Measurements from ENCODE around the gene RMND5B. TPM values are rescaled to one million over a fixed set of nuclear protein-coding genes. Genes with fewer than 3 reads are reported as not detected.

The RMND5B gene
- polyA plus RNA-seq, 2 donors: 75.2 to 90.8 TPM

DNA sequence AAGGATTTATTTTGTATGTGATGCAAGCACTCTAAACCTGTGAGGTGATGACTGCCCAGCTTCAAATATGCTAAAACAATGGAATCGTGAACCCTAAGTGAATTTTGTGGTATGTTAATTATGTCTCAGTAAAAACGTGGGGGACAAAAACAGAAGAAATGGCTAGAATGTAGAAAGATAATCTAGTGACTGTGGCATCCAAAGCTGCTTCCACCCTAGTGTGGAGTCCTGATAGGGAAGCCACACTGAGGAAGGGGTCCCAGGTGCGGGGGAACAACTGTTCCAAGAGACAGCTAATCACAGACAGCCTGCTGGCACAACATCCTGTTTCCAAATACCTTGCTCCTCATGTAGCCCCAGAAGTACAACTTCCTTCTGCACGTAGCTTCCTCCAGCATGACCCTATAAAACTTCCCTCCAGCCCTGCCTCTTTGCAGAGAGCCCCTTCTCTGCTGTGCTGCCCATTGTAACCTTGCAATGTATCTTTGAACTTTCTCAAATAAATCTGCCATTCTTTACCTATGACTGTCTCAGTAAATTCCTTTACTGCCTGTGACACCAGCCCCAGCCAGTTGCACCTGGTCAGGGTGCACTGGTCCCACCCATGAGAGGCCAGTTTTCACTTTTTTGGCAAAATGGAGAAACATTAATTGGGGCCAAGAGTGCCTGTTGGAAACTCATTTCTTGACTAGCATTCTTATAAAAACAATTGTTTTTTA, 51.5 kb downstream of the RMND5B start:
- WGBS, 2 donors: 53 to 56% methylated on average over 4 of the region's 4 CpGs

DNA sequence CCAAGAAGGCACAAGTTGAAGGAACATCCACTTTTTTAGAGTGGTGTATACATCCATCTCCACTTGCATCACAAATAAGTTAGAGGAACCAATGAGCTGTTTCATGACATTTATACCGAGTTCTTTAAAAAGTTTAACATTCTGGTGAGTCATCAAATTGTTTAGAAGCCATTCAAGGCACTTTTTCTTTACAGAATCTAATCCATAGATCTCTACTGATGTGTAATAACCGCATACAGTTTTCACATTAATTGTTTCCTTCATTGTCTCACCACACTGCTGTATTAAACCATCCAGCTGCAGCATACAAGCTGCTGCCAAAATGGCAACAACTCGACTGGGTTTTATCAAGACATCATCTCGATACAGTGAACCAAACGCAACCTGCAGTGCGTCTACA, 55.6 kb downstream of the RMND5B start:
- Histone ChIP-seq H3K27ac (ENCODE audit: low read depth in 2 of 2, low read length in 1 of 2) (no peak overlapping the region), H3K27me3 (ENCODE audit: control insufficient read depth in 1 of 2, insufficient read depth in 2 of 2, low read length in 2 of 2) (no peaks in the 10 kb centered on the region), H3K4me3 (ENCODE audit: low read depth in 1 of 2, low read length in 2 of 2) (no peak overlapping the region), H3K4me1 (ENCODE audit: control insufficient read depth in 2 of 2, insufficient read depth in 2 of 2, low read length in 1 of 2) (no peaks in the 10 kb centered on the region), H3K36me3 (ENCODE audit: control insufficient read depth in 2 of 2, insufficient read depth in 2 of 2, low read length in 1 of 2) (no peaks in the 10 kb centered on the region), H3K9me3 (ENCODE audit: control insufficient read depth in 2 of 2, insufficient read depth in 1 of 2, low read depth in 1 of 2, low read length in 1 of 2) (no peaks in the 10 kb centered on the region)
- 45 to 47% methylated on average over 6 of the region's 6 CpGs for WGBS, 2 donors

More for the DNA sequence above, 51.5 kb downstream of the RMND5B start:
- Histone ChIP-seq H3K9me3 (ENCODE audit: control insufficient read depth in 2 of 2, insufficient read depth in 1 of 2, low read depth in 1 of 2, low read length in 1 of 2) (no peaks in the 10 kb centered on the region), H3K4me1 (ENCODE audit: control insufficient read depth in 2 of 2, insufficient read depth in 2 of 2, low read length in 1 of 2) (no peaks in the 10 kb centered on the region), H3K27me3 (ENCODE audit: control insufficient read depth in 1 of 2, insufficient read depth in 2 of 2, low read length in 2 of 2) (no peaks in the 10 kb centered on the region), H3K36me3 (ENCODE audit: control insufficient read depth in 2 of 2, insufficient read depth in 2 of 2, low read length in 1 of 2) (no peaks in the 10 kb centered on the region), H3K27ac (ENCODE audit: low read depth in 2 of 2, low read length in 1 of 2) (no peak overlapping the region), H3K4me3 (ENCODE audit: low read depth in 1 of 2, low read length in 2 of 2) (no peak overlapping the region)

DNA sequence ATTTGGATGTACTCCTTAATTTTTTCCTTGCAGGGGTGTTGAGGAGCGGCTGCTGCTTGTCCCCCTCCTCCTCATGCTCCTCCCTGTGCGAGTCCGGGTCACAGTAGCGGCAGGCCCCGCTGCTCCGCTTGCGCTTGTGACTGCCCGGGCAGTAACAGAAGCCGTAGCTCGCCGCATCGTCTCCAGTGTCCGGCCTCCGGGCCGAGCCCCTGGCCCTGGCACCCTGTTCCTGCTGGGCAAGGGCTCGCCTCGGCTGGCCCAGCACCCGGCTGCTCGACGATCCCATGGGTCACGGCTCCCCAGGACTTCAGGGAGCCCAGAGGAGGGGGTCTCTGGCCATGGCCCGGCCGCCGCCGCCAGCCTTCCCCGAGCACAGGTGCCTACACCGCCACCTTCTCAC, 56.2 kb downstream of the RMND5B start, which contains the start of gene GMCL2:
GMCL2 (minus strand) TSS at position 358 of the 400 bp plus-strand sequence; CDS start at position 286, 72 bp downstream.
- Histone ChIP-seq H3K27me3 (ENCODE audit: control insufficient read depth in 1 of 2, insufficient read depth in 2 of 2, low read length in 2 of 2) (no peaks in the 10 kb centered on the region), H3K4me1 (ENCODE audit: control insufficient read depth in 2 of 2, insufficient read depth in 2 of 2, low read length in 1 of 2) (no peaks in the 10 kb centered on the region), H3K27ac (ENCODE audit: low read depth in 2 of 2, low read length in 1 of 2) (no peak within 1 kb of the TSS), H3K4me3 (ENCODE audit: low read depth in 1 of 2, low read length in 2 of 2) (no peak within 1 kb of the TSS), H3K36me3 (ENCODE audit: control insufficient read depth in 2 of 2, insufficient read depth in 2 of 2, low read length in 1 of 2) (no peaks in the 10 kb centered on the region), H3K9me3 (ENCODE audit: control insufficient read depth in 2 of 2, insufficient read depth in 1 of 2, low read depth in 1 of 2, low read length in 1 of 2) (no peaks in the 10 kb centered on the region)
- WGBS, 2 donors: 67 to 83% methylated on average over 27 of the region's 27 CpGs

DNA sequence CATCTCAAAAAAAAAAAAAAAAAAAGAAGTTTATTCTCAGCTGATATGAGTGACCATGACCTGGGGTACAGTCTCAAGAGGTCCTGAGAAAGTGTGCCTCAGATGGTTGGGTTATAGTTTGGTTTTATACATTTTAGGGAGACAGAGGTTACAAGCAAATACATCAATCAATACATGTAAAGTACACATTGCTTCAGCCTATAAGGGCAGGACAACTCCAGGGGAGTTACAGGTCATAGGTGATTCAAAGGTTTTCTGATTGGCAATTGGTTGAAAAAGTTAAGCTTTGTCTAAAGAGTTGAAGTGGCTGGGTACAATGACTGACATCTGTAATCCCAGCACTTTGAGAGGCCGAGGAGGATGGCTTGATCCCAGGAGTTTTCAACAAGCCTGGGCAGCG, 58.6 kb downstream of the RMND5B start:
- Histone ChIP-seq H3K4me3 (ENCODE audit: low read depth in 1 of 2, low read length in 2 of 2) (no peak overlapping the region), H3K36me3 (ENCODE audit: control insufficient read depth in 2 of 2, insufficient read depth in 2 of 2, low read length in 1 of 2) (no peaks in the 10 kb centered on the region), H3K27me3 (ENCODE audit: control insufficient read depth in 1 of 2, insufficient read depth in 2 of 2, low read length in 2 of 2) (no peaks in the 10 kb centered on the region), H3K27ac (ENCODE audit: low read depth in 2 of 2, low read length in 1 of 2) (no peak overlapping the region), H3K4me1 (ENCODE audit: control insufficient read depth in 2 of 2, insufficient read depth in 2 of 2, low read length in 1 of 2) (peaks cover 0 to 8% of the 10 kb centered on the region in 2 donors), H3K9me3 (ENCODE audit: control insufficient read depth in 2 of 2, insufficient read depth in 1 of 2, low read depth in 1 of 2, low read length in 1 of 2) (no peaks in the 10 kb centered on the region)
- 24 to 36% methylated on average over 2 of the region's 2 CpGs for WGBS, 2 donors

DNA sequence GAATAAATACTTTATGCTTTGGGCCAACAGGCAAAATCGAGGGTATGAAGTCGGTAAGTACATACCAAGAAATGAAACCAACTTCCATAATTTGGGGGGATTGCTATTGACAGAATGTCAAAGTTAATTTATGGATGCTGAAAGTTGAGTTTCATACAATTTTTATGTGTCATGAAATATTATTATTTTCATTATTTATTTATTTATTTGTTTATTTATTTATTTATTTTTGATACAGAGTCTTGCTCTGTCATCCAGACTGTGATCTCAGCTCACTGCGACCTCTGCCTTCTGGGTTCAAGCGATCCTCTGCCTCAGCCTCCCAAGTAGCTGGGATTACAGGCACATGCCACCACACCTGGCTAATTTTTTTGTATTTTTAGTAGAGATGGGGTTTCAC, 60.8 kb downstream of the RMND5B start:
- H3K4me3 ChIP-seq (ENCODE audit: low read depth in 1 of 2, low read length in 2 of 2): no peak overlapping the region
- peaks cover 0 to 8% of the 10 kb centered on the region in 2 donors for H3K4me1 ChIP-seq (ENCODE audit: control insufficient read depth in 2 of 2, insufficient read depth in 2 of 2, low read length in 1 of 2)
- H3K36me3 ChIP-seq (ENCODE audit: control insufficient read depth in 2 of 2, insufficient read depth in 2 of 2, low read length in 1 of 2): no peaks in the 10 kb centered on the region
- H3K27ac ChIP-seq (ENCODE audit: low read depth in 2 of 2, low read length in 1 of 2): no peak overlapping the region
- H3K9me3 ChIP-seq (ENCODE audit: control insufficient read depth in 2 of 2, insufficient read depth in 1 of 2, low read depth in 1 of 2, low read length in 1 of 2): no peaks in the 10 kb centered on the region
- WGBS, 2 donors: 73 to 81% methylated on average over 4 of the region's 4 CpGs
- H3K27me3 ChIP-seq (ENCODE audit: control insufficient read depth in 1 of 2, insufficient read depth in 2 of 2, low read length in 2 of 2): no peaks in the 10 kb centered on the region

DNA sequence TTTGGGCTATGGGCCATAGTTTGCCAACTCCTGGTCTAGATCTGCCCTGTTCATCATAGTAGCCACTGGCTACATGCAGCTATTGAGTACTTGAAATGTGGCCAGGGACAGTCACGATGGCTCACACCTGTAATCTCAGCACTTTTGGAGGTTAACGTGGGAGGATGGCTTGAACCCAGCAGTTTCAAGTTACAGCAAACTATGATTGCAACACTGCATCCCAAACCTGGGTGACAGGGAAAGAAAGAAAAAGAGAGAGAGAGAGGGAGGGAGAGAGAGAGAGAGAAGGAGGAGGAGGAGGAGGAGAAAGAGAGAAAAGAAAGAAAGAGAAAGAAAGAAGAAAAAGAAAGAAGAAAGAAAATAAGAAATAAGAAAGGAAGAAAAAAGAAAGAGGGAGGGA, 61.4 kb downstream of the RMND5B start:
- Histone ChIP-seq H3K27ac (ENCODE audit: low read depth in 2 of 2, low read length in 1 of 2) (no peak overlapping the region), H3K9me3 (ENCODE audit: control insufficient read depth in 2 of 2, insufficient read depth in 1 of 2, low read depth in 1 of 2, low read length in 1 of 2) (no peaks in the 10 kb centered on the region), H3K36me3 (ENCODE audit: control insufficient read depth in 2 of 2, insufficient read depth in 2 of 2, low read length in 1 of 2) (no peaks in the 10 kb centered on the region), H3K4me1 (ENCODE audit: control insufficient read depth in 2 of 2, insufficient read depth in 2 of 2, low read length in 1 of 2) (peaks cover 0 to 8% of the 10 kb centered on the region in 2 donors), H3K27me3 (ENCODE audit: control insufficient read depth in 1 of 2, insufficient read depth in 2 of 2, low read length in 2 of 2) (no peaks in the 10 kb centered on the region), H3K4me3 (ENCODE audit: low read depth in 1 of 2, low read length in 2 of 2) (no peak overlapping the region)
- 43 to 45% methylated on average over 2 of the region's 2 CpGs for WGBS, 2 donors

DNA sequence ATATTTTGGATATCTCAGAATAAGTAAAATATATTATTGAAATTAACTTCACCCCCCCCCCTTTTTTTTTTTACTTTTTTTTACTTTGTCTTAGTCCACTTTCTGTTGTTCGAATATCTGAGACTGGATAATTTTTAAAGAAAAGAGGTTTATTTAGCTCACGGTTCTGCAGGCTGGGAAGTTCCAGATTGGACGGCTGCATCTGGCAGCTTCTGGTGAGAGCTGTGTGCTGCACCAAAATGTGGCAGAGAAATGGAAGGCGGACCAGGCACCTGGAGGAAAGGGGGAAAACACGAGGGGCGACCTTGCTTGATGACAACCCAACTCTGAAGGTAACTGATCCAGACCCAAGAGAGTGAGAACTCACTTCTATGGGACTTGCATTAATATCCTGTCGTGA, 62.0 kb downstream of the RMND5B start:
- Histone ChIP-seq H3K9me3 (ENCODE audit: control insufficient read depth in 2 of 2, insufficient read depth in 1 of 2, low read depth in 1 of 2, low read length in 1 of 2) (no peaks in the 10 kb centered on the region), H3K4me3 (ENCODE audit: low read depth in 1 of 2, low read length in 2 of 2) (no peak overlapping the region), H3K4me1 (ENCODE audit: control insufficient read depth in 2 of 2, insufficient read depth in 2 of 2, low read length in 1 of 2) (peaks cover 0 to 8% of the 10 kb centered on the region in 2 donors), H3K27me3 (ENCODE audit: control insufficient read depth in 1 of 2, insufficient read depth in 2 of 2, low read length in 2 of 2) (no peaks in the 10 kb centered on the region), H3K36me3 (ENCODE audit: control insufficient read depth in 2 of 2, insufficient read depth in 2 of 2, low read length in 1 of 2) (no peaks in the 10 kb centered on the region), H3K27ac (ENCODE audit: low read depth in 2 of 2, low read length in 1 of 2) (no peak overlapping the region)
- WGBS, 2 donors: 86 to 93% methylated on average over 7 of the region's 7 CpGs

DNA sequence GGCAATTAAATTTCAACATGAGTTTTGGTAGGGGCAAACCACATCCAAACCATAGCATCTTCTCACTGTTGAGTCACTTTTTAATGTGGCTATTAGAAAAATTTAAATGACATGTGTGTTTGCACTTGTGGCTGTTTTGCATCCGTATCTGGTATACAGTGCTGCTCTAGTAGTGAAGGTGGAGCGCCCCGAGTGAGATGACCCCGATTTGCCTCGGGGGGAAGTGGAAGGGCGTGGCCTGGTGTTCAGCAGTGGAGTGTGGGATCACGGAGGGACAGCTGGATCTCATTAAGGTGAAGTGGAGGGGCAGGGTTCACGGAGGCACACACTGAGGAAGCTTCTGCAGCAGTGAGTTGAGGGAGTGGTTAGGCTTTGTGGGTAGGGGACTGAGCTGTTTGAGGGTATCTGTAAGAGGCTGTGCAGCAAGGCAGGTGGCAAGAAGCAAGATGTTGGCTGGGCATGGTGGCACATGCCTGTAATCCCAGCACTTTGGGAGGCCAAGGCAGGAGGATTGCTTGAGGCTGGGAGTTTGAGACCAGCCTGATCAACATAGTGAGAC, 62.5 kb downstream of the RMND5B start:
- Histone ChIP-seq H3K9me3 (ENCODE audit: control insufficient read depth in 2 of 2, insufficient read depth in 1 of 2, low read depth in 1 of 2, low read length in 1 of 2) (no peaks in the 10 kb centered on the region), H3K4me1 (ENCODE audit: control insufficient read depth in 2 of 2, insufficient read depth in 2 of 2, low read length in 1 of 2) (peaks cover 0 to 8% of the 10 kb centered on the region in 2 donors), H3K4me3 (ENCODE audit: low read depth in 1 of 2, low read length in 2 of 2) (no peak overlapping the region), H3K27ac (ENCODE audit: low read depth in 2 of 2, low read length in 1 of 2) (no peak overlapping the region), H3K36me3 (ENCODE audit: control insufficient read depth in 2 of 2, insufficient read depth in 2 of 2, low read length in 1 of 2) (no peaks in the 10 kb centered on the region), H3K27me3 (ENCODE audit: control insufficient read depth in 1 of 2, insufficient read depth in 2 of 2, low read length in 2 of 2) (no peaks in the 10 kb centered on the region)
- WGBS, 2 donors: 59 to 61% methylated on average over 8 of the region's 8 CpGs

DNA sequence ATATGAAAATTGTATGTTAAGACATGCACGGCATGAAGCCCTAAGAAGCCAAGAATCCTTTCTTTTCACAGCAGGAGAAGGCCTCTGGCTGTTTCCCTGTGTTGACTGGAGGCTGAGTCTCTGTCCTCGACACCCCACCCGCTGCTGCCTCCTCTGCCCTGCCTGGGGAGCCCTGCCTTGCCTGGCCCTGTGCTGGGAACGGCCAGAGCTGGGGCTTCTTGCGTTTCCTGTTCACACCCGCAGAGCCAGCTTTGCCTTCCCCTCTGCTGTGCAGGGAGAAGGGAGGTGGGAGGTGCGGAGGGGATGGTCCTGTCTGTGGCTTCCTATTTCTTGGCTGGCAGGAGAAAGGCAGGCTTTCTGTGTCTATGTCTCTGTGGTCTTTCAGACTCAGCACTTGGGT, 63.2 kb downstream of the RMND5B start:
- H3K36me3 ChIP-seq (ENCODE audit: control insufficient read depth in 2 of 2, insufficient read depth in 2 of 2, low read length in 1 of 2): no peaks in the 10 kb centered on the region
- H3K4me3 ChIP-seq (ENCODE audit: low read depth in 1 of 2, low read length in 2 of 2): no peak overlapping the region
- 22 to 29% methylated on average over 7 of the region's 7 CpGs for WGBS, 2 donors

More for the DNA sequence above, 63.2 kb downstream of the RMND5B start:
- H3K4me1 ChIP-seq (ENCODE audit: control insufficient read depth in 2 of 2, insufficient read depth in 2 of 2, low read length in 1 of 2): peaks cover 0 to 8% of the 10 kb centered on the region in 2 donors
- no peak overlapping the region for H3K27ac ChIP-seq (ENCODE audit: low read depth in 2 of 2, low read length in 1 of 2)
- no peaks in the 10 kb centered on the region for H3K27me3 ChIP-seq (ENCODE audit: control insufficient read depth in 1 of 2, insufficient read depth in 2 of 2, low read length in 2 of 2)
- no peaks in the 10 kb centered on the region for H3K9me3 ChIP-seq (ENCODE audit: control insufficient read depth in 2 of 2, insufficient read depth in 1 of 2, low read depth in 1 of 2, low read length in 1 of 2)
